ENCODE results near the gene ABCC3.

ABCC3 gene

GRCh38 chr17:50649042-50649908 lies 14.6 kb downstream of the ABCC3 start:
- DNase-seq = no peak

- DNase-seq = no peak
These were observed 17.0 kb downstream of the ABCC3 start for GRCh38 chr17:50651661-50652060.

DNA sequence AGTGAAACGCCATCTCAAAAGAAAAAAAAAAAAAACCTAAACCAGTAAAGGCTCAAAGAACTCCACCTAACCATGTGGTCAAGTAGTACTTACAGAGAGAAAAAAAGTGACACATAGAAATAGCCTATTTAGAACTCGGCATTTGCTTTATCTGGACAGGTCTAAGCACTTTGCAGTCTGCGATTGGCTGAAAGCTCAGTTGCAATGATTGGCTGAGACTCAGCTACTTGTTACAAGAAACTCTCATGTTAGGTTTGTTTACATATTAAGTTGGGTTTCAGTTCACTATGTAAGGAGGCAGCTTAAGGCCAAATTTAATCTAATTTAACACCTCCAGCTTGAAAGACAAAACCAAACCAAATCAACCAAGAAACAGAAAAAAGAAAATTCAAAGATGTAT lies 19.1 kb downstream of the ABCC3 start:
- no peak for DNase-seq

- DNase-seq = no peak
These were observed 21.8 kb downstream of the ABCC3 start for GRCh38 chr17:50656509-50656908.

GRCh38 chr17:50657054-50657453 lies 22.4 kb downstream of the ABCC3 start:
- no peak for DNase-seq

GRCh38 chr17:50657627-50658026 lies 22.9 kb downstream of the ABCC3 start:
- DNase-seq = no peak

GRCh38 chr17:50658616-50659015 lies 23.9 kb downstream of the ABCC3 start:
- DNase-seq = no peak

DNA sequence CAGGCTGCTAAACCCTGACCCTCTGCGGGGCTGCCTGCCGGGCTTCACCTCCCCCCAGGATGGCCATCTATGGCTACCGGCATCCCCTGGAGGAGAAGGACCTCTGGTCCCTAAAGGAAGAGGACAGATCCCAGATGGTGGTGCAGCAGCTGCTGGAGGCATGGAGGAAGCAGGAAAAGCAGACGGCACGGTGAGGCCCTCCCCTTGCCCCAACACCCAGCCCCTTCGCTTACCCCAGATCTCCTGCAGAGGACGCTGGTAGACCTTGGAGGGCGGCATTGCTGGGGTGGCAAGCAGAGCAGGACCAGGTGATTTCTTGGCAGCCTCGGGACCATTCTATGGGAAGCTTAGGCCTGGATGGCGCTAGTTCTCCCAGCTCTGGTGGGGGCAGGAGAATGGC lies 24.5 kb downstream of the ABCC3 start:
- no peak for DNase-seq

- no peak for DNase-seq
These were observed 25.6 kb downstream of the ABCC3 start for GRCh38 chr17:50660042-50660886.

DNA sequence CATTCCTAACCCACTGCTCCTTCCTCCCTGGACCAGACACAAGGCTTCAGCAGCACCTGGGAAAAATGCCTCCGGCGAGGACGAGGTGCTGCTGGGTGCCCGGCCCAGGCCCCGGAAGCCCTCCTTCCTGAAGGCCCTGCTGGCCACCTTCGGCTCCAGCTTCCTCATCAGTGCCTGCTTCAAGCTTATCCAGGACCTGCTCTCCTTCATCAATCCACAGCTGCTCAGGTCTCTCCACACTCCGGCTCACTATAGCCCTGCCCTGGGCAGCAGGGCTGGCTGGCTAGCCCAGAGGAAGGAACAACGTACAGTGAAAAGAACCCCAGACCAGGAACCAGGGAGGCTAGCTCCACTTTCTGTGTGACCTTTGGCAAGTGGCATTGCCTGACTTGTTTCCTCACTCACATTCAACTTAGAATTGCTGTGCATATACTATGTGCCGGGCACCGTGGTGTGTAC lies 26.2 kb downstream of the ABCC3 start:
- no peak for DNase-seq

DNA sequence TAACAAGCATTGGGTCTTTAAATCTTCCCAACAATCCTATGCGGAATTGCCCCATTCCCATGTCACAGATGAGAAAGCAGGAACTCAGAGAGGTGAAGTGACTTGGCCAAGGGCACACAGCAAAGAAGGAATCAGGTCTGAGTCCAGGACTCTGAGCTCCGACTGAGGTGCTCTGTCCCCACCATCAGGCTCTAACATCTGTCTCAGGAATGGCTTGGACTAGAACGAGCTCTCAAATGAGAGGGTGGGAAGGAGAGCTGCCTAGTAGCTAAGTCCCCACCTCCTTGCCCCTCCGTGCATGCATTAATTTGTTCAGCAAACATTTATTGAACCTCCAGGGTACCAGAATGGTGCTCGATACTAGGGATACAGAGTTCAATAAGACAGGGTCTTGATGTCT lies 26.7 kb downstream of the ABCC3 start:
- DNase-seq = no peak

GRCh38 chr17:50661795-50662391 lies 27.2 kb downstream of the ABCC3 start:
- no peak for DNase-seq

DNA sequence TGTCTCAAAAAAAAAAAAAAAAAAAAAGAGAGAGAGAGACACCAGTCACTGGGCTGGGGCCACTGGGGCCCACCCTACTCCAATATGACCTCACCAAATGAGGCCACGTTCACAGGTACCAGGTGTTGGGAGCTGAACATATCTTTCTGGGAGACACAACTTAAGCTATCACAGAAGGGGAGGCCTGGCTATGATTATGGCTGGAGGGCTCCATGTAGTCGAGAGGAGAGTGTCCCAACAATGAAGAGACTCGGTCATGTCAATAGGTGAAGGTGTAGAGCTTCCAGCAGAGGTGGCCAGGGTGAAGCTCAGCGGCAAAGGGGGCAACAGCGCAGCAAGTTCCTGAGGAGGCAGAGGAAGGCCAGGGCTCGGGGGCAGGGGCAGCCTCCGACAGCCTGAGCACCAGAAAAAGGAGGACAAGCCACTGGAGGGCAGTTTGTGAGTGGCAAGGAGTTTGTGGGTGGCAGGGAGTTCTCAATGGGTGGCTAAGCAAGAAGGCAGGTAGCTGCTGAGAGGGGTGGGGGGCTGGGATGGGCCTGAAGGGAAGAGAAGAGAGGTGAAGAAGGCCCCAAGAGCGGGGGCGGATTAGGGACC lies 28.0 kb downstream of the ABCC3 start:
- no peak for DNase-seq

- DNase-seq = no peak
These were observed 29.2 kb downstream of the ABCC3 start for GRCh38 chr17:50663812-50664374.

- DNase-seq = no peak
These were observed 30.2 kb downstream of the ABCC3 start for GRCh38 chr17:50664788-50665458.

- DNase-seq = no peak
These were observed 31.2 kb downstream of the ABCC3 start for GRCh38 chr17:50665838-50666237.

- no peak for DNase-seq
These were observed 31.6 kb downstream of the ABCC3 start for GRCh38 chr17:50666316-50666715.

DNA sequence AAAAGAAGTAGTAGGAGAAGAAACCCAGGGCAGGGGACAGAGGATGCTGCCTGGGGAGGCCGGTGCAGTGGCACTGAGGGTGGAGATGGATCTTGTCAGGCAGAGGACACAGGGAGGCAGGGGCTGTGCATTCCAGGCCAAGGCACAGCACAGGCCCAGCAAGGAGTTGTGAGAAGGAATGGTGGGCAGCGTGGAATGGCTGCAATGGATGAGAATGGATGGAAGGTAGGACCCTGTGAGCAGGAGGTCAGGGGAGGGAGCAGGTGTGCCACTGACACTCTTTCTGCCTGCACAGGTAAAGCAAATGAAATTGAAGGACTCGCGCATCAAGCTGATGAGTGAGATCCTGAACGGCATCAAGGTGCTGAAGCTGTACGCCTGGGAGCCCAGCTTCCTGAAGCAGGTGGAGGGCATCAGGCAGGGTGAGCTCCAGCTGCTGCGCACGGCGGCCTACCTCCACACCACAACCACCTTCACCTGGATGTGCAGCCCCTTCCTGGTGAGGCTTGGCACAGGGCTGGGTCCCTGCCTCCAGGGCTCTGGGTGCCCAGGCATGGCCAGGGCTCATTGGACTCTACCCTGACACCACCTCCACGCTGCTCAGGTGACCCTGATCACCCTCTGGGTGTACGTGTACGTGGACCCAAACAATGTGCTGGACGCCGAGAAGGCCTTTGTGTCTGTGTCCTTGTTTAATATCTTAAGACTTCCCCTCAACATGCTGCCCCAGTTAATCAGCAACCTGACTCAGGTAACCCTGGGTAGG lies 32.8 kb downstream of the ABCC3 start:
- no peak for DNase-seq

DNA sequence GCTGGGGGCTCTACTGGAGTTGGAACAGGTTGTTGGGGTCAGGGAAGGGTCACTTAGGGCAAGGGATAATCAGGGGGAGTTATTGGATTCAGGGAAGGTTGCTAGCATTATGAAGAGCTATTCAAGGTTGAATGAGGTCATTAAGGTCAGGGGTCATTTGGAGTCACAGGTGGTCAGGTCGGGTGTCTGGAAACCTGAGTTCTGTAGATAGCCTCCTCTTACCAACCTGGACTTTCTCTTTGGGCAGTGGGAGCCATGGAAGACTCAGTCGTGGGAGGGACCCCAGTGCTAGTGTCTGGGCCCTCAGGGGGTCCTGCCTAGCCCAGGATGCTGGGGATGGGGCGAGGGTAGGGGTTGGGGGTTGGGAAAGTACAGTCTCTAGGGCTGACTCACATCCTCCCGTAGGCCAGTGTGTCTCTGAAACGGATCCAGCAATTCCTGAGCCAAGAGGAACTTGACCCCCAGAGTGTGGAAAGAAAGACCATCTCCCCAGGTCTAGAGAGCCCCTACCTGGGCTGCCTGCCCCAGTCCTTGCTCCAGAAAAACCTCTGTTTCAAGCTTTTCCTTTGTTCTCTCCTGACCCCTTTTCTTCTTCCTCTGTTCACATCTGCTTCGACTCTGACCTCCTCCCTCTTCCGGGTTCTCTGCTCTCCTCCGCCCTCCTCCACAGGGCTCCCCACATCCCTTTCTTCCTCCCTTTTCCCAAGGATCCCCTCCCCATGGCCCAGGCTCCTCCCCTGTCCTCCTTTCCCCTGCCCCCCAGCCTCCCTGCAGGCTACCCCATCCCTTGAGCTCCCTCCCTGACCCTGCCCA lies 33.5 kb downstream of the ABCC3 start:
- DNase-seq = no peak

DNA sequence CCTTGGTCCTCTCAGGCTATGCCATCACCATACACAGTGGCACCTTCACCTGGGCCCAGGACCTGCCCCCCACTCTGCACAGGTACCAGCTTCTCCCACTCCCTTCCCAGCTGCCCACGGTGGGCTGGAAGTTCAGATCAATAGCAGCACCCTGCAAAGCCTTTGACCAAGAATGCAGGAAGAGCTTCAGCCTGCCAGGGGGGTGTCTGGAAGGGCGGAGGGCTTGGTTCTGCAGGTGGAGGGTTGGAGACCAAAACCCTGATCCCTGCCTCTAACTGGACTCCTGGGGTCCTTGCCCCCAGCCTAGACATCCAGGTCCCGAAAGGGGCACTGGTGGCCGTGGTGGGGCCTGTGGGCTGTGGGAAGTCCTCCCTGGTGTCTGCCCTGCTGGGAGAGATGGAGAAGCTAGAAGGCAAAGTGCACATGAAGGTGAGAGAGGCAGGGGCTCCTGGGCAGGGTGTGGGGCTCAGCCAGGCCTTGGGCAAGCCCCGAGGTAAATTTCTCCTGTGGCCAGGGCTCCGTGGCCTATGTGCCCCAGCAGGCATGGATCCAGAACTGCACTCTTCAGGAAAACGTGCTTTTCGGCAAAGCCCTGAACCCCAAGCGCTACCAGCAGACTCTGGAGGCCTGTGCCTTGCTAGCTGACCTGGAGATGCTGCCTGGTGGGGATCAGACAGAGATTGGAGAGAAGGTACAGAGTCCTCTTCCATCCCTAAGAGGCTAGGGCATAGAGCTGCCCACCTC lies 34.3 kb downstream of the ABCC3 start:
- DNase-seq = no peak

Data from activated CD4-positive, alpha-beta T cell treated with anti-CD3 and anti-CD28 coated beads, Interleukin-2, amount 50 U/mL, for 4 hours (primary cell).